Measurements from ENCODE around the gene RHNO1.

DNA sequence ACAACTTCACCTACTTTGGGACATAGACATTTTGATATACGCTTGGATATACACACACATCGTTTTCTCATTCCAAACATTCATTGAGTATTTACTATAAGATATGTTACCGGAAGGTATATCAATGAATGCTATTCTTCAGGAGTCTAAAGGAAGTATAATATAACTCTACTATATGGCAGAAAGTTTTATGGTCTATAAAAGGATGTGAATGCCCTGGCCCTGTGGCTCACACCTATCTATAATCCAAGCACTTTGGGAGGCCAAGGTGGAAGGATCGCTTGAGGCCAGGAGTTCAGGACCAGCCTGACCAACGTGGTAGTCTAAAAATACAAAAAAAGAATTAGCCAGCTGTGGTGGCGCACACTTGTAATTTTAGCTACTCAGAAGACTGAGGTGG, 47.7 kb upstream of the RHNO1 start:
- TF ChIP-seq, protein P1, sequence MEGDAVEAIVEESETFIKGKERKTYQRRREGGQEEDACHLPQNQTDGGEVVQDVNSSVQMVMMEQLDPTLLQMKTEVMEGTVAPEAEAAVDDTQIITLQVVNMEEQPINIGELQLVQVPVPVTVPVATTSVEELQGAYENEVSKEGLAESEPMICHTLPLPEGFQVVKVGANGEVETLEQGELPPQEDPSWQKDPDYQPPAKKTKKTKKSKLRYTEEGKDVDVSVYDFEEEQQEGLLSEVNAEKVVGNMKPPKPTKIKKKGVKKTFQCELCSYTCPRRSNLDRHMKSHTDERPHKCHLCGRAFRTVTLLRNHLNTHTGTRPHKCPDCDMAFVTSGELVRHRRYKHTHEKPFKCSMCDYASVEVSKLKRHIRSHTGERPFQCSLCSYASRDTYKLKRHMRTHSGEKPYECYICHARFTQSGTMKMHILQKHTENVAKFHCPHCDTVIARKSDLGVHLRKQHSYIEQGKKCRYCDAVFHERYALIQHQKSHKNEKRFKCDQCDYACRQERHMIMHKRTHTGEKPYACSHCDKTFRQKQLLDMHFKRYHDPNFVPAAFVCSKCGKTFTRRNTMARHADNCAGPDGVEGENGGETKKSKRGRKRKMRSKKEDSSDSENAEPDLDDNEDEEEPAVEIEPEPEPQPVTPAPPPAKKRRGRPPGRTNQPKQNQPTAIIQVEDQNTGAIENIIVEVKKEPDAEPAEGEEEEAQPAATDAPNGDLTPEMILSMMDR (IDR thresholded peaks at IDR 0.05) = no peak
- TF ChIP-seq POLR2A (IDR thresholded peaks at IDR 0.05) = no peak

Data from esophagus squamous epithelium (tissue), 4 donors.